Measurements from ENCODE around the gene TMEM14A. TPM values are rescaled to one million over a fixed set of nuclear protein-coding genes. Genes with fewer than 3 reads are reported as not detected.

The TMEM14A gene
- total and polyA plus RNA-seq, 2 of the 8 experiments (the other 6 are each of a cell fraction or from before 2014, with no cell fraction given) = 11.1 to 11.2 TPM

GRCh38 chr6:52672412-52673025 lies 1.6 kb downstream of the TMEM14A start:
- H3K18ac ChIP-seq (ENCODE audit: extremely low read depth, low read length) = no peak overlapping the region
- WGBS, 2 experiments (ENCODE audit: extremely low coverage in 1 of 2, insufficient coverage in 1 of 2, insufficient read length in 1 of 2, insufficient replicate concordance in 2 of 2, low coverage in 1 of 2, low lambda C conversion rate in 2 of 2, missing lambda C conversion rate in 1 of 2) = 86% methylated on average over 9 of the region's 9 CpGs; no CpG with 5 or more reads in 1 of the 2 experiments
- ChIA-PET CTCF (ENCODE audit: partially characterized antibody) (interaction anchor here (1.1 to 4.1 kb wide), 5 partner anchors 10 to 32 kb away, joined by 3 to 19 read pairs (median 4); no protein-coding TSS in a partner anchor), POLR2A (ENCODE audit: partially characterized antibody) (interaction anchor here (1.1 kb wide), 1 partner anchor 23 kb away, joined by 3 read pairs; no protein-coding TSS in a partner anchor)
- H2BK12ac ChIP-seq (ENCODE audit: low read depth, low read length) = no peak overlapping the region
- H2BK15ac ChIP-seq (ENCODE audit: low read length) = no peak overlapping the region
- H2BK5ac ChIP-seq (ENCODE audit: low read depth, low read length) = no peak overlapping the region
- H3K27ac ChIP-seq (ENCODE audit: low read depth, low read length) = no peak overlapping the region
- 0 out of 2 replicates have a peak, but pooled peaks cover 3% of the 10 kb centered on the region for H3K23me2 ChIP-seq (ENCODE audit: low read depth, low read length)
- no peaks in the 10 kb centered on the region for H3K79me2 ChIP-seq (ENCODE audit: control insufficient read depth in 1 of 2, insufficient read depth in 2 of 2, low read length in 2 of 2)
- H2AFZ ChIP-seq (ENCODE audit: low read length) = no peak overlapping the region
- DNase-seq (ENCODE audit: low read depth in 1 of 2, low spot score in 2 of 2) (no peak), FAIRE-seq (no peak)
- H3K23ac ChIP-seq (ENCODE audit: insufficient read length) = no peak overlapping the region
- no peak overlapping the region for H2AK5ac ChIP-seq (ENCODE audit: low read depth, low read length)
- no peak overlapping the region for H3K4ac ChIP-seq (replicated peaks; ENCODE audit: insufficient read length, low read depth, low read length)
- no peak overlapping the region for H2BK120ac ChIP-seq (replicated peaks; ENCODE audit: low read depth, low read length)
- H3K4me2 ChIP-seq (ENCODE audit: insufficient read depth in 1 of 2, low read depth in 2 of 2, low read length in 2 of 2) = no peak overlapping the region; a peak in 1 of 4 replicates
- H3K56ac ChIP-seq (replicated peaks; ENCODE audit: insufficient read length, low read depth, low read length) = no peak overlapping the region
- no peak overlapping the region for H3K9ac ChIP-seq (replicated peaks in 1 of 4; ENCODE audit: extremely low read depth in 1 of 4, low read depth in 3 of 4, low read length in 3 of 4)
- H3K27me3 ChIP-seq (replicated peaks in 1 of 4; ENCODE audit: control insufficient read depth in 3 of 4, extremely low read depth in 1 of 4, insufficient read depth in 3 of 4, low read length in 3 of 4) = peaks cover 0 to 3% (median 0%) of the 10 kb centered on the region in 4 experiments; a peak in 2 of 7 replicates
- H3K36me3 ChIP-seq (ENCODE audit: control insufficient read depth in 2 of 4, insufficient read depth in 4 of 4, low read length in 3 of 4) = no peaks in the 10 kb centered on the region; a peak in 1 of 8 replicates
- H3K4me3 ChIP-seq (ENCODE audit: extremely low read depth in 1 of 4, insufficient read depth in 2 of 4, low read depth in 3 of 4, low read length in 4 of 4) = no peak overlapping the region
- peaks cover 0 to 10% (median 4%) of the 10 kb centered on the region in 4 experiments; a peak in 6 of 7 replicates for H3K4me1 ChIP-seq (replicated peaks in 1 of 4; ENCODE audit: control insufficient read depth in 3 of 4, insufficient read depth in 4 of 4, low read length in 3 of 4)
- H2BK20ac ChIP-seq (ENCODE audit: low read length) = no peak overlapping the region
- no peaks in the 10 kb centered on the region for H3K9me3 ChIP-seq (ENCODE audit: insufficient read depth in 2 of 2, low read depth in 1 of 2, low read length in 1 of 2)
- no peak overlapping the region for H3K14ac ChIP-seq (ENCODE audit: insufficient read length)
- H3K79me1 ChIP-seq (ENCODE audit: low read depth, low read length) = no peaks in the 10 kb centered on the region; the same call in 1 of the 2 replicates
- no peak overlapping the region for H4K5ac ChIP-seq (ENCODE audit: insufficient read length, low read depth, low read length)
- H4K20me1 ChIP-seq (replicated peaks in 1 of 2; ENCODE audit: control insufficient read depth in 1 of 2, insufficient read depth in 2 of 2, low read length in 2 of 2) = no peaks in the 10 kb centered on the region
- H4K91ac ChIP-seq (replicated peaks; ENCODE audit: insufficient read length, low read length) = no peak overlapping the region
- no peak overlapping the region for H4K8ac ChIP-seq (ENCODE audit: extremely low read depth, insufficient read depth, low read length)
- TF ChIP-seq POLR2A (IDR thresholded peaks at IDR 0.05; ENCODE audit: control extremely low read depth in 1 of 2, low read depth in 2 of 2, low read length in 2 of 2) = no peak
- TF ChIP-seq POLR2AphosphoS5 (IDR thresholded peaks at IDR 0.05; ENCODE audit: low read depth, low read length) = no peak
- TF ChIP-seq ASH2L (IDR thresholded peaks at IDR 0.05; ENCODE audit: low read length) = no peak
- no peak for TF ChIP-seq SIRT6 (IDR thresholded peaks at IDR 0.05; ENCODE audit: low read length)
- no peak for TF ChIP-seq ATF3 (IDR thresholded peaks at IDR 0.05; ENCODE audit: insufficient read depth, low read depth, low read length)
- no peak for TF ChIP-seq KDM4A (IDR thresholded peaks at IDR 0.05; ENCODE audit: low read depth, low read length, severe bottlenecking)
- no peak for TF ChIP-seq GTF2F1 (IDR thresholded peaks at IDR 0.05; ENCODE audit: borderline replicate concordance, low read depth, low read length)
- TF ChIP-seq TAF1 (IDR thresholded peaks at IDR 0.05; ENCODE audit: low read depth, low read length) = no peak
- TF ChIP-seq CTBP2 (IDR thresholded peaks at IDR 0.05; ENCODE audit: borderline replicate concordance, insufficient read depth, insufficient read length, low read length) = no peak
- no peak for TF ChIP-seq SIN3A (conservative IDR thresholded peaks at IDR 0.05 in 1 of 2, IDR thresholded peaks at IDR 0.05 in 1 of 2; ENCODE audit: low read depth in 1 of 2, low read length in 2 of 2)
